ENCODE data around the gene MDK.

MDK gene

GRCh38 chr11:46382646-46383403 is 1.4 kb downstream of the MDK start (continued):
- no peak for TF ChIP-seq KLF9 (tag by site-specific recombination; IDR thresholded peaks at IDR 0.05; ENCODE audit: low read depth)
- no peak for TF ChIP-seq ZNF830 (tag by site-specific recombination; IDR thresholded peaks at IDR 0.05; ENCODE audit: low read depth)
- TF ChIP-seq HOXA7 (CRISPR knock-in tag; IDR thresholded peaks at IDR 0.05; ENCODE audit: borderline replicate concordance): no peak
- TF ChIP-seq ZNF18 (tag by site-specific recombination; IDR thresholded peaks at IDR 0.05): no peak
- TF ChIP-seq ZFP41 (tag by site-specific recombination; IDR thresholded peaks at IDR 0.05; ENCODE audit: borderline replicate concordance): no peak
- no peak for TF ChIP-seq ZNF658 (tag by site-specific recombination; IDR thresholded peaks at IDR 0.05)
- TF ChIP-seq ZNF362 (tag by site-specific recombination; IDR thresholded peaks at IDR 0.05): no peak
- no peak for TF ChIP-seq TRIM28 (IDR thresholded peaks at IDR 0.05; ENCODE audit: borderline replicate concordance, low read length)
- TF ChIP-seq ZNF114 (tag by site-specific recombination; IDR thresholded peaks at IDR 0.05): no peak
- no peak for TF ChIP-seq ZBTB1 (tag by site-specific recombination; IDR thresholded peaks at IDR 0.05)
- TF ChIP-seq FEZF1 (tag by site-specific recombination; IDR thresholded peaks at IDR 0.05): no peak
- TF ChIP-seq ZNF571 (tag by site-specific recombination; IDR thresholded peaks at IDR 0.05): no peak
- no peak for TF ChIP-seq ZBTB48 (tag by site-specific recombination; IDR thresholded peaks at IDR 0.05)
- no peak for TF ChIP-seq ZNF514 (tag by site-specific recombination; IDR thresholded peaks at IDR 0.05)
- no peak for TF ChIP-seq ZNF664 (tag by site-specific recombination; IDR thresholded peaks at IDR 0.05)
- no peak for TF ChIP-seq ZNF2 (tag by site-specific recombination; IDR thresholded peaks at IDR 0.05)
- no peak for TF ChIP-seq ZNF133 (tag by site-specific recombination; IDR thresholded peaks at IDR 0.05)
- no peak for TF ChIP-seq KLF17 (tag by site-specific recombination; IDR thresholded peaks at IDR 0.05)
- TF ChIP-seq ATF2 (tag by site-specific recombination; IDR thresholded peaks at IDR 0.05; ENCODE audit: low read depth): no peak
- TF ChIP-seq ZFP3 (tag by site-specific recombination; IDR thresholded peaks at IDR 0.05; ENCODE audit: low read depth): no peak
- TF ChIP-seq SP7 (tag by site-specific recombination; IDR thresholded peaks at IDR 0.05): no peak
- TF ChIP-seq ZNF561 (tag by site-specific recombination; IDR thresholded peaks at IDR 0.05; ENCODE audit: borderline replicate concordance): no peak
- peak; percentile 88 for TF ChIP-seq IKZF3 (tag by site-specific recombination; IDR thresholded peaks at IDR 0.05)
- TF ChIP-seq PRDM10 (tag by site-specific recombination; IDR thresholded peaks at IDR 0.05): peak; percentile 58
- TF ChIP-seq ZBTB44 (tag by site-specific recombination; IDR thresholded peaks at IDR 0.05): no peak
- no peak for TF ChIP-seq ZNF416 (tag by site-specific recombination; IDR thresholded peaks at IDR 0.05)
- TF ChIP-seq KLF16 (tag by site-specific recombination; IDR thresholded peaks at IDR 0.05): no peak
- TF ChIP-seq ZNF580 (tag by site-specific recombination; IDR thresholded peaks at IDR 0.05): no peak
- TF ChIP-seq GLI4 (tag by site-specific recombination; IDR thresholded peaks at IDR 0.05): no peak
- TF ChIP-seq ZNF112 (tag by site-specific recombination; IDR thresholded peaks at IDR 0.05): no peak
- no peak for TF ChIP-seq ZSCAN23 (tag by site-specific recombination; IDR thresholded peaks at IDR 0.05)
